WTC11 (cell line): ENCODE results near the gene ARHGEF9.

Experiments used
- CREB1 ChIP-seq: sonication (generic); formaldehyde crosslinking; IDR thresholded peaks from 2 replicates; pipeline ENCODE4 v1.8.0; 2023; ENCODE audit warnings: mild to moderate bottlenecking, missing genetic modification reagents
- CTCF ChIP-seq: fragments of 200-600 bp; IDR thresholded peaks from 2 replicates; pipeline ENCODE4 v1.8.0; 2022; ENCODE audit warnings: antibody characterized with exemption
- ELF4 ChIP-seq: sonication (generic); formaldehyde crosslinking; IDR thresholded peaks from 2 replicates; pipeline ENCODE4 v1.8.1; 2022; ENCODE audit warnings: low read depth, mild to moderate bottlenecking, moderate library complexity, missing genetic modification reagents
- ESRRA ChIP-seq: sonication (generic); formaldehyde crosslinking; IDR thresholded peaks from 2 replicates; pipeline ENCODE4 v1.8.1; 2022; ENCODE audit warnings: mild to moderate bottlenecking, missing genetic modification reagents, borderline replicate concordance
- GABPB1 ChIP-seq: sonication (generic); formaldehyde crosslinking; IDR thresholded peaks from 2 replicates; pipeline ENCODE4 v1.8.1; 2023; ENCODE audit warnings: mild to moderate bottlenecking, missing genetic modification reagents
- IRF2 ChIP-seq: sonication (generic); formaldehyde crosslinking; IDR thresholded peaks from 2 replicates; pipeline ENCODE4 v1.8.0; 2022; ENCODE audit warnings: low read depth, missing genetic modification reagents, borderline replicate concordance
- KAT7 ChIP-seq: sonication (generic); formaldehyde crosslinking; IDR thresholded peaks from 2 replicates; pipeline ENCODE4 v1.8.1; 2023; ENCODE audit warnings: missing genetic modification reagents, mild to moderate bottlenecking, borderline replicate concordance
- NFYB ChIP-seq: sonication (generic); formaldehyde crosslinking; conservative IDR thresholded peaks from 2 replicates; pipeline ENCODE4 v1.8.0; 2022; ENCODE audit warnings: low read depth, missing genetic modification reagents
- SP1 ChIP-seq: sonication (generic); formaldehyde crosslinking; conservative IDR thresholded peaks from 2 replicates; pipeline ENCODE4 v1.8.1; 2022; ENCODE audit warnings: missing genetic modification reagents
- ZNF121 ChIP-seq: sonication (generic); formaldehyde crosslinking; IDR thresholded peaks from 2 replicates; pipeline ENCODE4 v1.8.0; 2023; ENCODE audit warnings: missing genetic modification reagents
- ZNF671 ChIP-seq: fragments of 250-450 bp; sonication (Bioruptor Pico); IDR thresholded peaks from 2 replicates; pipeline ENCODE4 v1.8.0; 2021; ENCODE audit warnings: mild to moderate bottlenecking
- ZSCAN18 ChIP-seq: fragments of 250-450 bp; sonication (Bioruptor Pico); IDR thresholded peaks from 2 replicates; pipeline ENCODE4 v2.1.2; 2022; ENCODE audit warnings: mild to moderate bottlenecking, moderate library complexity
- TF ChIP-seq, protein P1 (sequence below): sonication (generic); formaldehyde crosslinking; IDR thresholded peaks from 2 replicates; pipeline ENCODE4 v1.8.1; 2022; ENCODE audit warnings: low read depth, missing genetic modification reagents, borderline replicate concordance

DNA sequence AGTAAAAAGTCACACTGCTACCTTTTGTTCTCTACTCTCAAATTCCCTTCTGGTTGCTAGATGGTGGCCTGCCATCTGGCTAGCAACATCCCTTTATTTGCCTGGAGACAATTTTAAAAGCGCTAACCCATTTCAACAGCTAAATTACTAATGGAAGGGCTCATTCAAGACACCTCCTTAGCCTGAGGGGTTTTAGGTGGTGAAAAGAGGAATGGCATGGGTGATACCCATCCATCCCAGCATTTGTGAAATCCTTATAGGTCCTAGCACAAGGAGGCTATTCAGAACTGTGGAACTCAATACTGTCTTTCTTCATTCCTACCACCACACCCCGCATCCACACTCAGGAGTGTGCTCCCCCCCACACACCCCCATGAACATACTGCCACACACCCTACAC, 33.5 kb downstream of the ARHGEF9 start:
- TF ChIP-seq ZNF121 (no peak), CTCF (no peak), NFYB (CRISPR knock-in tag) (no peak), CREB1 (CRISPR knock-in tag) (no peak), ESRRA (CRISPR knock-in tag) (no peak), KAT7 (no peak), ZNF671 (no peak), SP1 (no peak), IRF2 (CRISPR knock-in tag) (no peak), GABPB1 (no peak), ELF4 (no peak), ZSCAN18 (CRISPR knock-in tag) (no peak)
- TF ChIP-seq, protein P1, sequence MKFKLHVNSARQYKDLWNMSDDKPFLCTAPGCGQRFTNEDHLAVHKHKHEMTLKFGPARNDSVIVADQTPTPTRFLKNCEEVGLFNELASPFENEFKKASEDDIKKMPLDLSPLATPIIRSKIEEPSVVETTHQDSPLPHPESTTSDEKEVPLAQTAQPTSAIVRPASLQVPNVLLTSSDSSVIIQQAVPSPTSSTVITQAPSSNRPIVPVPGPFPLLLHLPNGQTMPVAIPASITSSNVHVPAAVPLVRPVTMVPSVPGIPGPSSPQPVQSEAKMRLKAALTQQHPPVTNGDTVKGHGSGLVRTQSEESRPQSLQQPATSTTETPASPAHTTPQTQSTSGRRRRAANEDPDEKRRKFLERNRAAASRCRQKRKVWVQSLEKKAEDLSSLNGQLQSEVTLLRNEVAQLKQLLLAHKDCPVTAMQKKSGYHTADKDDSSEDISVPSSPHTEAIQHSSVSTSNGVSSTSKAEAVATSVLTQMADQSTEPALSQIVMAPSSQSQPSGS (CRISPR knock-in tag) = no peak
